Epidermal melanocyte (primary cell): Measurements from ENCODE around the gene SBK1.

Experiments
- DNase-seq: peaks from one replicate; pipeline ENCODE4 v3.0.0; 2011; ENCODE audit warnings: low spot score; ENCODE audit not compliant: insufficient read length

SBK1 gene

DNA sequence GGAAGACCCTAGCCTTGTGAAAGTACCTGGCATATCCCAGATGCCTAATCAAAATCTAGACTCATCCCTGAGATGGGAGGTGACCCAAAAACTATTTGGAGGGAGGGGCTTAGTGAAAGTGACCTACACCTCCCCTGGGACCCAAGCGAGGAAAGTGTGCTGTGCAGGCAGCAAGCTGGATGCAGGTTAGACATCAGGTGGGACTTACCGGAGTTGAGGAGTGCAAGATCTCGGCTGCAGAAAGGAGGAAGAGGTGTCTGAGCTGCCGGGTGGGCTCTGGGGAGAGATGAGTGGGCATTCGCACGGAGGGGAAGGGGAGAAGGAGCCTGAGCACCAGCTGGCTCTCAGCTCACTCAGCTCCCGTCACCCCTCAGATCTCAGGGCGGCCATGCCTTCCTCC is 10.3 kb upstream of the SBK1 start:
- DNase-seq, result no peak

DNA sequence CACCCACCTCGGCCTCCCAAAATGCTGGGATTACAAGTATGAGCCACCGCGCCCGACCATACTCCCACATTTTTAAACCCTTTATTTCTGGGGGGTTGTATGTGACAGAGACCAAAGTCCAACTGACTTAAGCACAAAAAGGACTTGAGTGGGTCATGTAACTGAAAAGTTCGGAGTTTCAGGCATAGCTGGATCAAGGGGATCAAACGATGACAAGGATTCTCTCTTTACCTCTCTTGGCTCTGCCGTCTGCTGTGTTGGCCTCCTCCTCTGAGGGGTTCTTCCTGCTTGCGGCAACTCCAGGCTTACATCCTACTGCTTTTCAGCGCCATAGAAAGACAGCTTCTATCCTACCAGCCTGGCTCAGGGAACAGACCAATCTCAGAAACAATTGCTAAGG is 9.2 kb upstream of the SBK1 start:
- no peak for DNase-seq

DNA sequence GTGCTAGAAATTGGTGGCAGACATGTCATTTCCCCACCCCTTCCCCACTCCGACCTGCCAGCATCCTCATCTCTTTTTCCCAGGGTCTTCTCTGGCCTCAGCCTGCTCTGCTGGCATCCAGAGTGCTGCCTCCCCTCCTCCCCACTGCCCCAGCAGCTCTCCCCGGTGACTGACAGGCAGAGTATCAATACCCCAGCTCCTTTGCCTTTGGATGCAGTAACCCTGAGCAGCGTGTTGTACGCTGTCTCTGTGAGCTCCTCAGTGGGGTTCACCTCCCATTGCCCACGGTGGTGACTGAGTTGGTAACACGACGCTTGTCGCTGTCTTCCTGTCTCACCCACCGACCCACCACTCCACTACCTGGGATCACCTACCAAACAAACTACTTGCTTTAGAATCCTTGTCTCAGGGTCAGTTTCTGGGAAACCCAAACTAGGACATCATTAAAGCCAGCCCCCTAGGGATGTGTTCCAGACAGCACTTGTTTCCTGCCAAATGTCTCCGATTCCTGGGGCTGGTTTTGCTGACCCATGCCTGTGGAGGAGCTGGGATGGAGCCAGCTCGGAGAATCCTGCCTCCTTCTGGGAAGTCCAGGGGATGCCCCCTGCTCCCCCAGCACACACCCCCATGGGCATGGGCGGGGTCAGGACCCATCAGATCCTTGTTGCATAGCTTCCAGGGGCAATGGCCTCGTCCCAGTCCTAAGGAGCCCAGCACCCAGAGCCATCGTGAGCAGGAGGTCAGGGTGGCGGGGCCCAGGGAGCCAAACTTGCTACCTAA is 8.3 kb upstream of the SBK1 start:
- no peak for DNase-seq

DNA sequence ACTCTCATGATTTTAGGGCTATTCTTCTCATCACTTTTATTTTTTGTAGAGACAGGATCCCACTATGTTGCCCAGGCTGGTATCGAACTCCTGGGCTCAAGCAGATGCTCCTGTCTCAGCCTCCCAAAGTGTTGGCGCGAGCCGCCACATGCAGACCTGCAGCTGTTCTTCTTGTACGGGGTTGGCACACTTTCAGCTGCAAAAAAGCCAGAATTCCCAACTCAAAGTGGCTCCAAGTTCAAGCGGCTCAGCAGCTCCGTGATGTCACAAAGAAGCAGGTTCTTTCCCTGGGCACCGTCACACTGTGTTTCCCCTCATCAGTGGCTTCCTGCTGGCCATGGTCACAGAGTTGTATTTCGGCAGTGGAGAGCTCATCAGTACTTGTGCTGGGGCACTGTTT is 6.7 kb upstream of the SBK1 start:
- no peak for DNase-seq

GRCh38 chr16:28288114-28288513 is 4.2 kb upstream of the SBK1 start:
- DNase-seq, result no peak

GRCh38 chr16:28289048-28289447 is 3.3 kb upstream of the SBK1 start:
- no peak for DNase-seq

DNA sequence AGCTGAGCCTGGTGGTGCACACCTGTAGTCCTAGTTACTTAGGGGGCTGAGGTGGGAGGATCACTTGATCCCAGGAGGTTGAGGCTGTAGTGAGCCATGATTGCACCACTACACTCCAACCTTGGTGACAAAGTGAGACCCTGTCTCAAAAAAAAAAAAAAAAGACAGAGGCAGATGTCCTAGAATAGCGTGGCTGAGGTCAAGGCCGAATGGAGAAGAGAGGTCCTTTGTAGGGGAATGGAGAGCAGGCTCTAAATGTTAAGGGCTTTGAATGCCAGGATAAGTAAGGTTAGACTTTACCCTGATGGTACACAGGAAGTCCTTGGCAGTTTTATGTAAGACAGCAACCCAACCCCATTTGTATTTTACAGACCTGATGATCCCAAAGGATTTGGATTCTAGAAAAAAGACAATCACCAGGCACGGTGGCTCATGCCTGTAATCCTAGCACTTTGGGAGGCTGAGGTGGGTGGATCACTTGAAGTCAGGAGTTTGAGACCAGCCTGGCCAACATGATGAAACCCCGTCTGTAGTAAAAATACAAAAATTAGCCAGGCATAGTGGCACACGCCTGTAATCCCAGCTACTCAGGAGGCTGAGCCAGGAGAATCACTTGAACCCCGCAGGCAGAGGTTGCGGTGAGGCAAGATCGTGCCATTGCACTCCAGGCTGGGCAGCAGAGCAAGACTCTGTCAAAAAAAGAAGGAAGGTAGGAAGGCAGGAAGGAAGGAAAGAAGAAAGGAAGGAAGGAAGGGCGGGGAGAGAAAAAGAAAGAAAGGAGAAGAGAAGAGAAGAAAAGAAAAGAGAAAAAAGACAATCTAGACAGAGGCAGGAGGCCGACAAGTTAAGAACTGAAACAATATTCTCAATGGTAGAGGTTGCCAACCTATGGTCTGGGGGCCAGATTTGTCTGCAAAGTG is 2.1 kb upstream of the SBK1 start:
- no peak for DNase-seq

- no peak for DNase-seq
Measured at GRCh38 chr16:28290859-28291254, 1.5 kb upstream of the SBK1 start.

DNA sequence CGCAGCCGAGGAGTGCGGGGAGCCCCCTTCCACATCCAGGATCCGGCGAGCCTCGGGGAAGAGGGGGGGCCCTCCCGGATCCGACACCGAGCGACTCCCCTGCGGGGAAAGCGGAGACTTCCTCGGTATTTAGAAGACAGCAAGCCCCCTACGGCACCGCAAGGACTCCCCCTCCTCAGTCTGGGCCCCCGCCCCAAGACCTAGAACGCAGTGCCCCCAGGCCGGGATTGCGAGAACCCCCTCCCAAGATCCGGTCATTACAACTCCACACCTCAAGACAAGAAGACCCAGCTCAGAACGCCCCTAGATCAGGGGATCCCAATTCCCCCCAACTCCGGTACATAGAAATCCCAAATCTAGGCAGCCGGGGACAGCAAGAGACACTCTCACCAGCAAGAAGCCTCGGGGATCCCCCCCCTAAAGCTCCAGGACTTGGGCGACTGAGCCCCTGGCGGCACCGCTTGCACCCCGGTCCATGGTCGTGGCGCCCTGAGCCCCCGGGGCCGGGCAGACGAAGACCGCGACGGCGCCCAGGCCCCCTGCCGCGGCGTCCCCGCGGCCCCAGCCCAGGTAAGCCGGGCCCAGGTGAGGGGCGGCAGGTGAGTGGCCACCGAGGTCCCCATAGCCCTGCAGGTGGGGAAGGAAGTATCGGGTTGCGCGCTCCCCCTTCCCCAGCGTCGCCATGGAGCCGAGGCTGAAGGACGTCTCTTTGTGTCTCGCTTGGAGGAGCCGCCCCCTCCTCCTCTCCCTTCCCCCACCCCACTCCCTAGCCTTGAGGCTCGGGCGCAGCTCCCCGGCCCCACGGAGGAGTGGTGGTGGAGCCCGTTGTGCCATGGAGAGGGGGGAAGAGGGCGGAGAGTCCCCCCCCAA is 641 bp downstream of the SBK1 start:
- DNase-seq, result no peak

DNA sequence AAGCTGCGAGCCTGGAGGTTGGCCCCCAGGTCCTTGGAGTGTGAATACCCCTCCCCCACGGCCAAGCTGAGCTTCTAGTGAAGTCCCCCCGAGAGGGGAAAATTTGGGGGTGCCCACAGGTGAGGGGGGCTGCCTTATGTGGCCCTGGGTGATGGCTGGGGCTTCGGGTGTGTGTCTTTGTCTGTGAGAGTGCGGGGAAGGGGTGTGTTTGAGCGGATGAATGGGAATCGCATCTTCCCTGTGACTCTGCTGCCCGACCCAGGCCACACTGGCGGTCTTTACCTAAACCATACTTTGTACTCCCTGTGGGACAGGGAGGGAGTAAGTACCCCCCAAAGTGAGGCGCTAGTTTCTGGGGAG is 1.3 kb downstream of the SBK1 start:
- no peak for DNase-seq

- DNase-seq, result no peak
Measured at GRCh38 chr16:28294201-28294600, 1.9 kb downstream of the SBK1 start.

- DNase-seq, result no peak
Measured at GRCh38 chr16:28295276-28295675, 3.0 kb downstream of the SBK1 start.

- no peak for DNase-seq
Measured at GRCh38 chr16:28297308-28297707, 5.0 kb downstream of the SBK1 start.

DNA sequence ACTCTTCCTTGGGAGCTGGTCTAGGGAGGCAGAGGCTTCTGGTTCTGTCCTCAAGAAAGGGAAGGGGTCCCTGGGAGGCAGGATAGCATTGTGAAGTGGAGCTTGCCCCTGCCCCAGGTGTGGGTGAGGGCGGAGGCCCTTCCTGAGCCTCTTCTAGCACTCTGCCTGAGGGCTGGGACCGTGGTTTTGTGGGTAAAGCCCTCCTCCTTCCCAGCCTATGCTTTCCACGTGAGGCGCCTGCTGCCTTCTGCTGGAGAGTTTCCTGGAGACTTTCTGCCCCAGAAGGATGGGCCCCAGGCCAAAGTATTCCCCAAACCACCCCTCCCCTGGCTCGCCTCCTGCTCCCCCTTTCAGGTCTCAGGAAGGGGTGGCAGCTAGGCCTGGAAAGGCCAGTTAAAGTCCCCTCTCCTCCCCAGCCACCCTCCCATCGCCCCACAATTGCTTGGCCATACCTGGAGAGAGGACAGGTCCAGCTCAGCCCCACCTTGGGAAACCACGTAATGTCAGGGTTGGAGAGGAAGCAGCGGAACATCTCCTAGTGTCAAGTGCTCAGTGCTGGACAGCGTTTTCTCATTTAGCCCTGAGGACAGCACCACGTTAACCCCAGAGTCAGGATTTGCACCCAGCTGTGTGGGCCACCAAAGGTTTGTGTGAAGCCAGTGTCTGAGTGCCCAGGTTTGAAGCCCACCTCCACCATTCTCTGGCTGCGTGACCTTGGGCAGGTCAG is 5.6 kb downstream of the SBK1 start:
- DNase-seq, result no peak

DNA sequence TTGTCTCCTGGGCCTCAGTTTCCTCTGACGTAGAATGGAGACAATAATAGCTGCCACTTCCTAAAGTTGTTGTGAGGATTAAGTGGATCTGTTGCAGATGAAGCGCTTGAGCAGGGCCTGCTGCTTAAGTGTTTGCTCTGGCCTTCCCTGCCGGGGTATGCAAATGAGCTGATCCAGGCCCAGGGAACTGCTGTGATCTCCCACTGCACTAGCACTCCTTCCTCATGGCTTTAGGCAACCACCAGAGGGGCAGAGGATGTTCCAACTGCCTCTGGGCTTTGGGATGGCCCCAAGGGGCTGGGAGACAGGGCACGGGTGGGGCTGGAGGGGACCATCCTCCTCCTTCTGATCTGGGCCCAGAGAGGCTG is 6.2 kb downstream of the SBK1 start:
- DNase-seq, result no peak

GRCh38 chr16:28300327-28300726 is 8.0 kb downstream of the SBK1 start:
- no peak for DNase-seq

- DNase-seq, result no peak
Measured at GRCh38 chr16:28301154-28301553, 8.8 kb downstream of the SBK1 start.

DNA sequence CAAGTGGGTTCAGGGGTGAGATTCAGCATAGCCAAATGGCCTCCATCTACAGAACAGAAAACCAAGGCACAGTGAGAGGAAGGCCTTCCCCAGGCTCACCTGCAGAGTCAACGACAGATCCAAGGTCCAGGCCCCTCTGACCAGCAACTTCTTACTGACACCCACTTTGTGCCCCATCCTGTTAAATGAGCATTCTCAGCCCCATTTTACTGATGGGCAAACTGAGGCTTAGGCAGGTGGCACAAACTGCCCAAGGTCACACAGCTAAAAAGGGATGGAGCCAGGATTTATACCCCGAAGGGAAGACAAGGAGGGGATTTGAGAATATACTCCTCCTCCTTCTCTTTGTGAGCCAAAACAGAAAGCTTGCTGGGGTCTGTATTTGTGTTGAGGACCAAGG is 9.3 kb downstream of the SBK1 start:
- no peak for DNase-seq

- no peak for DNase-seq
Measured at GRCh38 chr16:28303132-28303531, 10.8 kb downstream of the SBK1 start.

DNA sequence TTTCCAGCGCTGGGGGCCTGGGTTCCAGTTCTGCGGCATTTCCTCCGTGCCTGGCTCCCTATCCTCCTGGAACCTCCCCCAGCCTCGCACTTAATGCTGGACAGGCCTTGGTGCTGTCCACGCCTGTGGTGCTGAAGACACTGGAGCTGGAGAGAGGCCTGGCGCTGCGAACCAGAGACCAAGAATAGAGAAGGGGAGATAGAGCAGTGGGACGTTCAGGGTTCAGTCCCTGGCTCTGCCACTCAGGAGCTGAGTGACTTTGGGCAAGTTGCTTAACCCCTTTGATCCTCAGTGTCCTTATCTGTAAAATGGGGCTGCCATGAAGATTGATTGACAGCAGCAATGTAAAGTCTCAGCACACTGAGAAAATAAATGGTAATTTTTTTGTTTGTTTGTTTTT is 11.9 kb downstream of the SBK1 start:
- DNase-seq, result no peak

GRCh38 chr16:28307936-28308335 is 15.6 kb downstream of the SBK1 start:
- DNase-seq, result no peak
